Heart left ventricle (tissue), 13 donors: ENCODE measurements around the gene BCL3.

Experiments used
- POLR2A ChIP-seq, 2 donors: fragments of 450-650 bp; IDR thresholded peaks; one replicate each; pipeline ENCODE4 v1.6.1; 2017; ENCODE audit warnings: antibody characterized with exemption in 2 of 2, mild to moderate bottlenecking in 2 of 2, moderate library complexity in 2 of 2
- TF ChIP-seq, protein P1 (sequence below), 12 donors: fragments of 200-600 bp; sonication (generic) in 4 of 12; IDR thresholded peaks; one replicate each; pipeline versions ENCODE4 v1.5.0 to v1.8.0; 2018 to 2022; ENCODE audit warnings: antibody characterized with exemption in 12 of 12, mild to moderate bottlenecking in 5 of 12
- donor health status: ischemic (EF 13 %, LVEDD 7.1; RV severe dilation, severe dysfunction).
- donor health status: DM: no; HTN: yes; CAD: no.
- donor health status: DM: no; HTN: no; CAD: no.
- donor health status: ischemic (EF 25% LVEDD 6.9; RV normal size, moderate dysfunction).
- donor health status: ischemic (EF 25% LVEDD 5.7; RV mildly dilated, moderate dysfunction).
- donor health status: ischemic (EF 35%, LVEDD 5.7; RV mildly dilated, moderate dysfunction).
- donor health status: nonischemic (EF 11% LVEDD 7.7; RV severe dilation, severe dysfunction).
- donor health status: DM: yes; HTN: yes; CAD: no.
- donor health status: PGD.
- donor health status: ischemic (EF 29% LVEDD 5.4; RV normal size, mild dysfunction).
- donor health status: nonischemic (EF 23%, LVEDD 6.1; RV moderate dilation, normal function).

DNA sequence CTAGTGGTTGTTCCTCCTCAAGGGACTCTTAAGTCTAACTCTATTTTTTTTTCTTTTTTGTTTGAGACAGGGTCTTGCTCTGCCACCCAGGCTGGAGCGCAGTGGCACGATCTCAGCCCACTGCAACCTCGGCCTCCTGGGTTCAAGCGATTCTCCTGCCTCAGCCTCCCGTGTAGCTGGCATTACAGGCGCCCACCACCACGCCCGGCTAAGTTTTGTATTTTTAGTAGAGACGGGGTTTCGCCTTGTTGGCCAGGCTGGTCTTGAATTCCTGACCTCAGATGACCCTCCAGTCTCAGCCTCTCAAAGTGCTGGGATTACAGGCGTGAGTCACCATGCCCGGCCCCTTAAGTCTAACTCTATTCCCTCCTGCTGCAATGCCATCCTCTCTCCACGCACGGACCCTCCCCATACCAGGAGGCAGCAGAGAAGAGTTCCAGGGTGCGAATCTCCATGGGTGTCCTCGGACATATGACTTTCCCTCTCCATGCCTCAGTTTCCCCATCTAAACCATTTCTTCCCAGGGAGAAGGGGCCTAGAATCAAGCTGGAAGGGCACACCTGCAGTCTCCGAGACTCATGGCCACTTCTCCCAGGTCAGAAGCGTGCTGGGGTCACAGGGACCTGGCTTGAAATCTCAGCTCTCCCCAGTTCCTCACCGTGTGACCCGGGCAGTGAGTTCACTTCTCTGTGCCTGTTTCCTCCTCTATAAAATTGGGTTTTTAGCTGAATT, 6.0 kb upstream of the BCL3 start:
- TF ChIP-seq, protein P1, sequence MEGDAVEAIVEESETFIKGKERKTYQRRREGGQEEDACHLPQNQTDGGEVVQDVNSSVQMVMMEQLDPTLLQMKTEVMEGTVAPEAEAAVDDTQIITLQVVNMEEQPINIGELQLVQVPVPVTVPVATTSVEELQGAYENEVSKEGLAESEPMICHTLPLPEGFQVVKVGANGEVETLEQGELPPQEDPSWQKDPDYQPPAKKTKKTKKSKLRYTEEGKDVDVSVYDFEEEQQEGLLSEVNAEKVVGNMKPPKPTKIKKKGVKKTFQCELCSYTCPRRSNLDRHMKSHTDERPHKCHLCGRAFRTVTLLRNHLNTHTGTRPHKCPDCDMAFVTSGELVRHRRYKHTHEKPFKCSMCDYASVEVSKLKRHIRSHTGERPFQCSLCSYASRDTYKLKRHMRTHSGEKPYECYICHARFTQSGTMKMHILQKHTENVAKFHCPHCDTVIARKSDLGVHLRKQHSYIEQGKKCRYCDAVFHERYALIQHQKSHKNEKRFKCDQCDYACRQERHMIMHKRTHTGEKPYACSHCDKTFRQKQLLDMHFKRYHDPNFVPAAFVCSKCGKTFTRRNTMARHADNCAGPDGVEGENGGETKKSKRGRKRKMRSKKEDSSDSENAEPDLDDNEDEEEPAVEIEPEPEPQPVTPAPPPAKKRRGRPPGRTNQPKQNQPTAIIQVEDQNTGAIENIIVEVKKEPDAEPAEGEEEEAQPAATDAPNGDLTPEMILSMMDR (IDR thresholded peaks at IDR 0.05): no peak
- TF ChIP-seq POLR2A (IDR thresholded peaks at IDR 0.05): peak in 1 of 2 donors; percentile 10
